A549 (cell line): ENCODE data around the gene TRMT1.

Experiments
- EHMT2 ChIP-seq: fragments of 200-600 bp; sonication (generic); IDR thresholded peaks from 2 replicates; pipeline ENCODE4 v1.6.1; 2016; ENCODE audit warnings: antibody characterized with exemption, low read depth, mild to moderate bottlenecking, moderate library complexity
- MYC ChIP-seq: IDR thresholded peaks from 2 replicates; pipeline ENCODE4 v1.6.1; 2012; ENCODE audit warnings: mild to moderate bottlenecking, inconsistent platforms, low read length, improper control_type of control experiment, borderline replicate concordance
- POLR2A ChIP-seq: IDR thresholded peaks from 2 replicates; pipeline ENCODE4 v1.6.1; 2012; ENCODE audit warnings: mild to moderate bottlenecking, low read length
- RAD21 ChIP-seq, 2 experiments: fragments of >200 bp in 1 of 2; sonication (Bioruptor Twin) in 1 of 2; formaldehyde crosslinking in 1 of 2; IDR thresholded peaks in 1 of 2; conservative IDR thresholded peaks in 1 of 2; 2 replicates in 1 of 2; 3 replicates in 1 of 2; pipeline ENCODE4 v1.6.1; 2012 to 2018; ENCODE audit warnings: inconsistent platforms in 1 of 2
- TF ChIP-seq, protein P1 (sequence below): fragments of >200 bp; sonication (Bioruptor Twin); formaldehyde crosslinking; IDR thresholded peaks from 3 replicates; pipeline ENCODE4 v1.5.1; 2016
- TF ChIP-seq, protein P2 (sequence below): IDR thresholded peaks from 2 replicates; pipeline ENCODE4 v1.6.1; 2012

DNA sequence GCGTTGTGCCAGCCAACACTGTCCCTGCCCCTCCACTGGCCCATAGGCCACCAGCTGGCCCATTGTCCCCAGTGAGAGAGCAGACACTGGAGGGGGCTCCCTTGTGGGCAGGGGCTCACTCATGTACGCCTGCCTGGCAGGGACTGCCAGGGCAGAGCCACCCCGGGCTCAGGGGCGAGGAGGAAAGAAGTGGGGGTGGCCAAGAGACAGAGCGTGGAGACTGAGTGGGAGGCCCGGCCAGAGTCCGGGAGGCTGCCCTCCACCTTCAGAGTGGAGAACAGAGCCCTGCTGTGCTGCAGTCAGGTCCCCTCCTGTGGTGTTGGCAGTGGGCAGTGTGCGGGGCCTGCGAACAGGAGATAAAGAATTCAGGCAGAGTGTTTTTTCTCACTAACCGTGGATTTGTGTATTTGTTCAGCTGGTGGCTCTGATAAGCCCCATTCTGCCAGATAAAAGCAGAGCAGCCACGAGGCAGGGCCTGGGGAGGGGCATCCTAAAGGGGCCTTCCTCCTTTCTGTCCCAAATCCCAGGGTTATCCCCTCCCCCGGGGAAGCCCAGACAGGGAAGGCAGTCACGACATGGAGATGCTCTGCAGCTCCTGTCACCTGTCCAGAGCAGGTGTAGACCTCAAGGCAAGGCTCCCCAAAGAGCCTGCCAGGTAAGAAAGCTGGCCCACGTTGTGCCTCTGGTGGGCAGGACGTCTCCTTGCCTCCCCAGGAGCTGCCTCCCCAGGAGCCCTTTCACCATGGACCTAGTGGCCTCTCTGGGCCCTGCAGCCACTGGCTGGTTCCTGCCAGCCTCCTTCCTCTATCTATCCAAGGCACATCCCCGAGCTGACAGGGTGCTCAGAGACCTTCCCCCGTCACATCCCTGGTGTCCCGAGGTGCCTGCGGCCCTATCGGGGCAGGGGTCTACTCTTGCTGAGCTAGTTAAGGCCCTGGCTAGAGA is 46.9 kb downstream of the TRMT1 start:
- TF ChIP-seq MYC = no peak
- TF ChIP-seq, protein P1, sequence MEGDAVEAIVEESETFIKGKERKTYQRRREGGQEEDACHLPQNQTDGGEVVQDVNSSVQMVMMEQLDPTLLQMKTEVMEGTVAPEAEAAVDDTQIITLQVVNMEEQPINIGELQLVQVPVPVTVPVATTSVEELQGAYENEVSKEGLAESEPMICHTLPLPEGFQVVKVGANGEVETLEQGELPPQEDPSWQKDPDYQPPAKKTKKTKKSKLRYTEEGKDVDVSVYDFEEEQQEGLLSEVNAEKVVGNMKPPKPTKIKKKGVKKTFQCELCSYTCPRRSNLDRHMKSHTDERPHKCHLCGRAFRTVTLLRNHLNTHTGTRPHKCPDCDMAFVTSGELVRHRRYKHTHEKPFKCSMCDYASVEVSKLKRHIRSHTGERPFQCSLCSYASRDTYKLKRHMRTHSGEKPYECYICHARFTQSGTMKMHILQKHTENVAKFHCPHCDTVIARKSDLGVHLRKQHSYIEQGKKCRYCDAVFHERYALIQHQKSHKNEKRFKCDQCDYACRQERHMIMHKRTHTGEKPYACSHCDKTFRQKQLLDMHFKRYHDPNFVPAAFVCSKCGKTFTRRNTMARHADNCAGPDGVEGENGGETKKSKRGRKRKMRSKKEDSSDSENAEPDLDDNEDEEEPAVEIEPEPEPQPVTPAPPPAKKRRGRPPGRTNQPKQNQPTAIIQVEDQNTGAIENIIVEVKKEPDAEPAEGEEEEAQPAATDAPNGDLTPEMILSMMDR = no peak
- TF ChIP-seq RAD21 (conservative IDR thresholded peaks at IDR 0.05 in 1 of 2, IDR thresholded peaks at IDR 0.05 in 1 of 2) = no peak
- no peak for TF ChIP-seq POLR2A
- no peak for TF ChIP-seq EHMT2
- TF ChIP-seq, protein P2, sequence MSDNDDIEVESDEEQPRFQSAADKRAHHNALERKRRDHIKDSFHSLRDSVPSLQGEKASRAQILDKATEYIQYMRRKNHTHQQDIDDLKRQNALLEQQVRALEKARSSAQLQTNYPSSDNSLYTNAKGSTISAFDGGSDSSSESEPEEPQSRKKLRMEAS = no peak
